ENCODE measurements around the gene ZNF420.
"Not testable (repeated sequence)": the region's sequence is repeated elsewhere in the genome, so short reads cannot be mapped to it uniquely, and the experiment has no call there.

The ZNF420 gene

GRCh38 chr19:37077934-37078716 is at the start of gene ZNF420:
TSS of gene ZNF420 (plus strand) at chr19:37078433. CDS start at chr19:37089119, 10,686 bp downstream.
- DNase-seq: peak; percentile 94

GRCh38 chr19:37045140-37045539 is 33.1 kb upstream of the ZNF420 start:
- DNase-seq: no peak

- DNase-seq: no peak
These were observed 22.9 kb upstream of the ZNF420 start for GRCh38 chr19:37055330-37055729.

GRCh38 chr19:37056776-37057175 is 21.5 kb upstream of the ZNF420 start:
- DNase-seq: no peak

- no peak for DNase-seq
These were observed 19.1 kb upstream of the ZNF420 start for GRCh38 chr19:37059142-37059541.

GRCh38 chr19:37064886-37065285 is 13.3 kb upstream of the ZNF420 start:
- not testable (repeated sequence) for DNase-seq

- DNase-seq: no peak
These were observed 4.1 kb upstream of the ZNF420 start for GRCh38 chr19:37074111-37074510.

- no peak for DNase-seq
These were observed 3.3 kb upstream of the ZNF420 start for GRCh38 chr19:37074819-37075362.

GRCh38 chr19:37076524-37076923 is 1.7 kb upstream of the ZNF420 start:
- DNase-seq: not testable (repeated sequence)

GRCh38 chr19:37077501-37077933 is 716 bp upstream of the ZNF420 start:
- no peak for DNase-seq

- DNase-seq: no peak
These were observed 442 bp downstream of the ZNF420 start for GRCh38 chr19:37078717-37079032.

- no peak for DNase-seq
These were observed 1.0 kb downstream of the ZNF420 start for GRCh38 chr19:37079238-37079637.

- no peak for DNase-seq
These were observed 4.1 kb downstream of the ZNF420 start for GRCh38 chr19:37082307-37082706.

GRCh38 chr19:37087110-37087509 is 8.9 kb downstream of the ZNF420 start:
- DNase-seq: no peak

GRCh38 chr19:37095859-37096258 is 17.6 kb downstream of the ZNF420 start:
- DNase-seq: no peak

GRCh38 chr19:37098570-37098969 is 20.3 kb downstream of the ZNF420 start:
- DNase-seq: no peak

- DNase-seq: not testable (repeated sequence)
These were observed 25.9 kb downstream of the ZNF420 start for GRCh38 chr19:37104135-37104534.

- DNase-seq: not testable (repeated sequence)
These were observed 33.5 kb downstream of the ZNF420 start for GRCh38 chr19:37111753-37112152.

- no peak for DNase-seq
These were observed 35.8 kb downstream of the ZNF420 start for GRCh38 chr19:37114001-37114400.

GRCh38 chr19:37122093-37122492 is 43.9 kb downstream of the ZNF420 start:
- not testable (repeated sequence) for DNase-seq

GRCh38 chr19:37127999-37128820 is 50.0 kb downstream of the ZNF420 start:
- no peak for DNase-seq

GRCh38 chr19:37128821-37129177 is 50.6 kb downstream of the ZNF420 start:
- no peak for DNase-seq

GRCh38 chr19:37136111-37136510 is 57.9 kb downstream of the ZNF420 start:
- no peak for DNase-seq

- no peak for DNase-seq
These were observed 70.0 kb downstream of the ZNF420 start for GRCh38 chr19:37148214-37148613.
